Parathyroid adenoma (tissue), 2 donors: ENCODE measurements around the gene ZFPL1.
A peak's percentile ranks its signal among the peaks of the same experiment; 100 is the strongest.

Source experiments
- H2AFZ ChIP-seq: fragments of 300-600 bp; sonication (generic); one replicate; pipeline ENCODE4 v1.7.0; 2017; ENCODE audit warnings: antibody characterized with exemption, mild to moderate bottlenecking
- H3K27ac ChIP-seq: fragments of 300-600 bp; sonication (generic); one replicate; pipeline ENCODE4 v1.7.0; 2017
- H3K27me3 ChIP-seq: fragments of 300-600 bp; sonication (generic); one replicate; pipeline ENCODE4 v1.7.0; 2017; ENCODE audit warnings: low read length; ENCODE audit not compliant: control insufficient read depth, insufficient read depth
- H3K36me3 ChIP-seq: fragments of 300-600 bp; sonication (generic); one replicate; pipeline ENCODE4 v1.7.0; 2017; ENCODE audit warnings: low read length; ENCODE audit not compliant: control insufficient read depth, insufficient read depth
- H3K4me1 ChIP-seq: fragments of 300-600 bp; sonication (generic); one replicate; pipeline ENCODE4 v1.7.0; 2017; ENCODE audit warnings: control low read depth
- H3K4me2 ChIP-seq: fragments of 300-600 bp; sonication (generic); one replicate; pipeline ENCODE4 v1.7.0; 2017; ENCODE audit warnings: low read length
- H3K4me3 ChIP-seq: fragments of 300-600 bp; sonication (generic); one replicate; pipeline ENCODE4 v1.7.0; 2017; ENCODE audit warnings: low read depth, low read length
- H3K79me2 ChIP-seq: fragments of 300-600 bp; sonication (generic); one replicate; pipeline ENCODE4 v1.7.0; 2017; ENCODE audit warnings: control low read depth
- H3K9ac ChIP-seq: fragments of 300-600 bp; sonication (generic); one replicate; pipeline ENCODE4 v1.7.0; 2017; ENCODE audit warnings: mild to moderate bottlenecking
- H3K9me3 ChIP-seq: fragments of 300-600 bp; sonication (generic); one replicate; pipeline ENCODE4 v1.7.0; 2017; ENCODE audit warnings: low read length; ENCODE audit not compliant: control insufficient read depth
- CTCF ChIP-seq: fragments of 300-600 bp; sonication (generic); IDR thresholded peaks from one replicate; pipeline ENCODE4 v1.7.0; 2017; ENCODE audit warnings: antibody characterized with exemption, mild to moderate bottlenecking
- donor health status: primary hyperparathyroidism.

ZFPL1 gene

GRCh38 chr11:65083834-65084597 lies at the start of gene ZFPL1, which contains the start of gene CDCA5:
TSS of gene ZFPL1 (plus strand) at chr11:65084222. CDS start at chr11:65084699, 477 bp downstream.
TSS of gene CDCA5 (minus strand) at chr11:65084040. CDS start at chr11:65083978, 62 bp downstream.
- H3K36me3 ChIP-seq = no peaks in the 10 kb centered on the region
- peak within 1 kb of the TSS; percentile 81 for H3K4me2 ChIP-seq
- H3K27ac ChIP-seq = peak within 1 kb of the TSS; percentile 86
- H3K79me2 ChIP-seq = no peaks in the 10 kb centered on the region
- no peaks in the 10 kb centered on the region for H3K27me3 ChIP-seq
- H3K4me1 ChIP-seq = peaks cover 4% of the 10 kb centered on the region
- H3K4me3 ChIP-seq = peak within 1 kb of the TSS; percentile 74
- no peak within 1 kb of the TSS for H3K9ac ChIP-seq
- no peaks in the 10 kb centered on the region for H3K9me3 ChIP-seq
- no peak for TF ChIP-seq CTCF
- H2AFZ ChIP-seq = peak within 1 kb of the TSS; percentile 87

- H2AFZ ChIP-seq = no peak overlapping the region
- TF ChIP-seq CTCF = no peak
- no peak overlapping the region for H3K27ac ChIP-seq
- no peaks in the 10 kb centered on the region for H3K27me3 ChIP-seq
- no peaks in the 10 kb centered on the region for H3K79me2 ChIP-seq
- no peaks in the 10 kb centered on the region for H3K9me3 ChIP-seq
- H3K9ac ChIP-seq = no peak overlapping the region
- no peak overlapping the region for H3K4me2 ChIP-seq
- H3K4me3 ChIP-seq = no peak overlapping the region
- H3K36me3 ChIP-seq = no peaks in the 10 kb centered on the region
- no peaks in the 10 kb centered on the region for H3K4me1 ChIP-seq
Measured at GRCh38 chr11:65034423-65034822, 49.6 kb upstream of the ZFPL1 start.

GRCh38 chr11:65035579-65035978 lies 48.4 kb upstream of the ZFPL1 start:
- H3K79me2 ChIP-seq = no peaks in the 10 kb centered on the region
- no peak overlapping the region for H3K4me3 ChIP-seq
- no peak overlapping the region for H3K4me2 ChIP-seq
- TF ChIP-seq CTCF = no peak
- H3K27me3 ChIP-seq = no peaks in the 10 kb centered on the region
- H3K27ac ChIP-seq = no peak overlapping the region
- H3K9ac ChIP-seq = no peak overlapping the region
- no peaks in the 10 kb centered on the region for H3K4me1 ChIP-seq
- no peaks in the 10 kb centered on the region for H3K36me3 ChIP-seq
- no peaks in the 10 kb centered on the region for H3K9me3 ChIP-seq
- no peak overlapping the region for H2AFZ ChIP-seq

- Histone ChIP-seq H3K9ac (no peak overlapping the region), H3K36me3 (no peaks in the 10 kb centered on the region), H2AFZ (no peak overlapping the region), H3K79me2 (no peaks in the 10 kb centered on the region), H3K9me3 (no peaks in the 10 kb centered on the region), H3K4me2 (no peak overlapping the region), H3K27me3 (no peaks in the 10 kb centered on the region), H3K4me3 (no peak overlapping the region), H3K4me1 (no peaks in the 10 kb centered on the region), H3K27ac (no peak overlapping the region)
- TF ChIP-seq CTCF = no peak
Measured at GRCh38 chr11:65036931-65037330, 47.1 kb upstream of the ZFPL1 start.

- Histone ChIP-seq H2AFZ (peak overlapping the region; percentile 91), H3K9me3 (no peaks in the 10 kb centered on the region), H3K27ac (peak overlapping the region; percentile 81), H3K36me3 (no peaks in the 10 kb centered on the region), H3K27me3 (no peaks in the 10 kb centered on the region), H3K4me2 (peak overlapping the region; percentile 72), H3K4me3 (peak overlapping the region; percentile 63), H3K79me2 (no peaks in the 10 kb centered on the region), H3K4me1 (no peaks in the 10 kb centered on the region), H3K9ac (no peak overlapping the region)
- no peak for TF ChIP-seq CTCF
Measured at GRCh38 chr11:65040520-65040846, 43.5 kb upstream of the ZFPL1 start.
